ENCODE data around the gene CEP112. TPM values are rescaled to one million over a fixed set of nuclear protein-coding genes. Genes with fewer than 3 reads are reported as not detected.

CEP112 gene
- total and polyA plus RNA-seq, 2 donors (not counting 1 experiment from before 2014, with no cell fraction given), result 5.4 to 6.4 TPM

DNA sequence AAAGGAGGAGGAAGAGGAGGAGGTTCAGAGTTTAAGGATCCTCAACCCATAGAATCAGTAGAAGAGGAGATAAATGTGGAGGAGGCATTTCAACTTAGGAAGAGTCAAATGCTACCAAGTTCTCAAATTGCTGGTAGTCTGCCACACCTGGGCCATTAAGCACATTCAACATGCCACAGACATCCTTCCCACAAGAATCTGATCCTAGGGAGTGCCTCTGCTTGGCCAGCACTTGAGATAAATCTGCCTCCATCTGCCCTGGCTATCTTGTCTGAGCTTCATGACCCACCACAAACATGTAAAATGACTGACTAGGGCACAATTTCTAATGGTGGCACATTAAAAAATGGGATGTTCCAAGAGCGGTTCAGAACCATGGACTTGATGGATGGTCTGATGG, 593.2 kb downstream of the CEP112 start:
- Histone ChIP-seq H3K4me3 (replicated peaks in 1 of 4; ENCODE audit: control extremely low read depth in 1 of 4, insufficient read depth in 1 of 4, low read depth in 3 of 4, low read length in 4 of 4) (no peak overlapping the region), H4K20me1 (ENCODE audit: control insufficient read depth, extremely low read depth, insufficient read depth, low read length) (no peaks in the 10 kb centered on the region), H3K4me1 (ENCODE audit: control insufficient read depth, extremely low read depth, insufficient read depth, low read length) (no peaks in the 10 kb centered on the region), H3K4me2 (ENCODE audit: extremely low read depth, insufficient read depth, low read length) (no peak overlapping the region), H2AFZ (ENCODE audit: low read length) (no peak overlapping the region), H3K79me2 (ENCODE audit: control insufficient read depth, insufficient read depth, low read length) (no peaks in the 10 kb centered on the region), H3K9ac (ENCODE audit: insufficient read depth, low read length) (no peak overlapping the region), H3K9me3 (ENCODE audit: control insufficient read depth, insufficient read depth, low read depth, low read length) (no peaks in the 10 kb centered on the region), H3K36me3 (ENCODE audit: control insufficient read depth, insufficient read depth, low read length) (no peaks in the 10 kb centered on the region), H3K27ac (ENCODE audit: insufficient read depth, low read length) (no peak overlapping the region), H3K27me3 (ENCODE audit: control insufficient read depth, insufficient read depth, low read length) (no peaks in the 10 kb centered on the region)
- DNase-seq (ENCODE audit: low read depth in 2 of 2), result no peak
- TF ChIP-seq, protein P1, sequence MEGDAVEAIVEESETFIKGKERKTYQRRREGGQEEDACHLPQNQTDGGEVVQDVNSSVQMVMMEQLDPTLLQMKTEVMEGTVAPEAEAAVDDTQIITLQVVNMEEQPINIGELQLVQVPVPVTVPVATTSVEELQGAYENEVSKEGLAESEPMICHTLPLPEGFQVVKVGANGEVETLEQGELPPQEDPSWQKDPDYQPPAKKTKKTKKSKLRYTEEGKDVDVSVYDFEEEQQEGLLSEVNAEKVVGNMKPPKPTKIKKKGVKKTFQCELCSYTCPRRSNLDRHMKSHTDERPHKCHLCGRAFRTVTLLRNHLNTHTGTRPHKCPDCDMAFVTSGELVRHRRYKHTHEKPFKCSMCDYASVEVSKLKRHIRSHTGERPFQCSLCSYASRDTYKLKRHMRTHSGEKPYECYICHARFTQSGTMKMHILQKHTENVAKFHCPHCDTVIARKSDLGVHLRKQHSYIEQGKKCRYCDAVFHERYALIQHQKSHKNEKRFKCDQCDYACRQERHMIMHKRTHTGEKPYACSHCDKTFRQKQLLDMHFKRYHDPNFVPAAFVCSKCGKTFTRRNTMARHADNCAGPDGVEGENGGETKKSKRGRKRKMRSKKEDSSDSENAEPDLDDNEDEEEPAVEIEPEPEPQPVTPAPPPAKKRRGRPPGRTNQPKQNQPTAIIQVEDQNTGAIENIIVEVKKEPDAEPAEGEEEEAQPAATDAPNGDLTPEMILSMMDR (conservative IDR thresholded peaks at IDR 0.05 in 1 of 2, IDR thresholded peaks at IDR 0.05 in 1 of 2; ENCODE audit: low read depth in 1 of 2, low read length in 2 of 2), result no peak
- TF ChIP-seq EZH2 (IDR thresholded peaks at IDR 0.05; ENCODE audit: low read length, missing control alignments), result no peak

DNA sequence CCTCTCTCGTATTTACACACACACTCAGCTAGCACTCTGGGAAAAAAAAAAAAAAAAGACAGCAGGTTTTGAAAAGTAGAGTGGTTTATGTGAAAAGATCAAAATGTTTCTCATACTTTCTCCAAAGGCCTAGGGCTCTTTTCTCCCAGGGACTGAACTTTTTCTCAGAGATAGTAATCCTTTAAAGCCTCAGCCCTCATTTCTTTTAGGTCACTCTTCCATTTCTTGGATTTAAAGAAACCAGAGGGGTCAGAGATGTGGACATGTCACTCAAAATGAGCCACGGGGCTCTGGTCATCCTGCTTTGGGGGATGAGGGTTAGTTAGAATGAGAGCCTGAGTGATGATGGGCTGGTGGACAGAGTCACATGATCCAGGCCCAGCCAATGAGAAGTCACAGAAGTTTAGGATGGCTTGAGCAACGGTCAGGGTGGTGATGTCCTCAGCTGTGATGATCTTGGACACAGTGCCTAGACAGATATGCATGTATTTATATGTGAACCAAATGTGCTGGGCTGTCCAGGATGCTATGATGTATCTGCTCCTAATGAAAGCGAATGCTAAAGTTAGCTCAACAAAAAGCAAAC, 596.8 kb downstream of the CEP112 start:
- Histone ChIP-seq H3K27me3 (ENCODE audit: control insufficient read depth, insufficient read depth, low read length) (no peaks in the 10 kb centered on the region), H3K9ac (ENCODE audit: insufficient read depth, low read length) (no peak overlapping the region), H3K36me3 (ENCODE audit: control insufficient read depth, insufficient read depth, low read length) (no peaks in the 10 kb centered on the region), H3K4me1 (ENCODE audit: control insufficient read depth, extremely low read depth, insufficient read depth, low read length) (no peaks in the 10 kb centered on the region), H3K79me2 (ENCODE audit: control insufficient read depth, insufficient read depth, low read length) (no peaks in the 10 kb centered on the region), H3K27ac (ENCODE audit: insufficient read depth, low read length) (no peak overlapping the region), H3K4me2 (ENCODE audit: extremely low read depth, insufficient read depth, low read length) (no peak overlapping the region), H3K9me3 (ENCODE audit: control insufficient read depth, insufficient read depth, low read depth, low read length) (no peaks in the 10 kb centered on the region), H4K20me1 (ENCODE audit: control insufficient read depth, extremely low read depth, insufficient read depth, low read length) (no peaks in the 10 kb centered on the region), H3K4me3 (replicated peaks in 1 of 4; ENCODE audit: control extremely low read depth in 1 of 4, insufficient read depth in 1 of 4, low read depth in 3 of 4, low read length in 4 of 4) (no peak overlapping the region), H2AFZ (ENCODE audit: low read length) (no peak overlapping the region)
- no peak for TF ChIP-seq EZH2 (IDR thresholded peaks at IDR 0.05; ENCODE audit: low read length, missing control alignments)
- TF ChIP-seq, protein P1 (conservative IDR thresholded peaks at IDR 0.05 in 1 of 2, IDR thresholded peaks at IDR 0.05 in 1 of 2; ENCODE audit: low read depth in 1 of 2, low read length in 2 of 2), result no peak
- DNase-seq (ENCODE audit: low read depth in 2 of 2), result no peak

DNA sequence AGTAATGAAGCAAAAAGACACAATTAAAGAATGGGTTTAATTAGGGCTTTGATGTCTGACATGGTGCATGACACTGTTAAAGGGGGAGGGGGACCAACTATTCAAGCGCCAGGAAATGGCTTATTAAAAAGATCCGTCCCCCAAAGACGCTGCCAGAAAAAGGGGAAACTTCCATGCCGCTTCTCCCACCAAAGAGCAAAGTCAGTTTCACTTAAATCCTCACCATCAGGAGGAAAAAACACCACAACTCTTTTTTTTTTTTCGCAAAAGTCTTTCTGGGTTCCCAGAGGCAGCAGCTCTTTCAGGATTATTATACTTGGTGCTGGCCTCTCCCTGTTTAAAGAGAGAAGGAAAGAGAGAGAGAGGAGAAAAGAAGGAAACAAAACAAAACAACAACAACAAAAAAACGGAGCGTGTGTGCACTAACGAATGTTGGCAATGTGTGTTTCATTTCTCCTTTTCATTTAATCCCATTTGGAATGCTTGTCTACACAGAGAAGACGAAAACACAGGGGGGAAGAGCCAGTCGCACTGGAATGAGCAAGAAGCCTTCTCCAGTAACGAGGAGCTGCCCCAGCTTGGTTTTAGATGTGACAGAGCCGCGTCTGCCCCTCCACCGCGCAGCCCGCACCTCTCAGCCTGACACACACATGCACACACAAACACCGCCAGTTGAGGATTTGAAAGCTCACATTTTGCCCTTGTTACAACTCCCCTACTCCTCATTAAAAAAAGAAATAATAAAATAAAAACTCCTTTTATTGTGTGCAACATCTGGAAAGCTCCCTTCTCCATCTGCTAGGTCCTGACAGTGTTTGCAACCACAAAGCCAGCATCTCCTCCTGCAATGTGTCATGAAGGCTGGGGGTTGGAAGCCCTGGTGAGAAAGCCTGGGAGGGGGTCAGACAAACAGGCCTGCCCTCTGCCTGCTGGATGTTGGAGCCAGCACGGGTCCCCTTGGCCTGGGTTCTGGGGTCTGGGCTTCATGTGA, 597.8 kb downstream of the CEP112 start:
- Histone ChIP-seq H2AFZ (ENCODE audit: low read length) (peak overlapping the region; percentile 58), H3K4me3 (replicated peaks in 1 of 4; ENCODE audit: control extremely low read depth in 1 of 4, insufficient read depth in 1 of 4, low read depth in 3 of 4, low read length in 4 of 4) (peak overlapping the region; percentile 2 to 54 (median 20))
- TF ChIP-seq, protein P1 (conservative IDR thresholded peaks at IDR 0.05 in 1 of 2, IDR thresholded peaks at IDR 0.05 in 1 of 2; ENCODE audit: low read depth in 1 of 2, low read length in 2 of 2), result no peak
- TF ChIP-seq EZH2 (IDR thresholded peaks at IDR 0.05; ENCODE audit: low read length, missing control alignments), result no peak

More for the DNA sequence above, 597.8 kb downstream of the CEP112 start:
- no peaks in the 10 kb centered on the region for H3K27me3 ChIP-seq (ENCODE audit: control insufficient read depth, insufficient read depth, low read length)
- DNase-seq (ENCODE audit: low read depth in 2 of 2), result peak; percentile 26 to 43
- peak overlapping the region; percentile 71 for H3K4me2 ChIP-seq (ENCODE audit: extremely low read depth, insufficient read depth, low read length)
- no peak overlapping the region for H3K9ac ChIP-seq (ENCODE audit: insufficient read depth, low read length)
- no peak overlapping the region for H3K27ac ChIP-seq (ENCODE audit: insufficient read depth, low read length)
- H3K9me3 ChIP-seq (ENCODE audit: control insufficient read depth, insufficient read depth, low read depth, low read length), result no peaks in the 10 kb centered on the region
- H3K4me1 ChIP-seq (ENCODE audit: control insufficient read depth, extremely low read depth, insufficient read depth, low read length), result no peaks in the 10 kb centered on the region
- H3K79me2 ChIP-seq (ENCODE audit: control insufficient read depth, insufficient read depth, low read length), result no peaks in the 10 kb centered on the region
- no peaks in the 10 kb centered on the region for H3K36me3 ChIP-seq (ENCODE audit: control insufficient read depth, insufficient read depth, low read length)
- H4K20me1 ChIP-seq (ENCODE audit: control insufficient read depth, extremely low read depth, insufficient read depth, low read length), result no peaks in the 10 kb centered on the region

Measured in fibroblast of lung (primary cell).